ENCODE data around the gene TMEM53.

DNA sequence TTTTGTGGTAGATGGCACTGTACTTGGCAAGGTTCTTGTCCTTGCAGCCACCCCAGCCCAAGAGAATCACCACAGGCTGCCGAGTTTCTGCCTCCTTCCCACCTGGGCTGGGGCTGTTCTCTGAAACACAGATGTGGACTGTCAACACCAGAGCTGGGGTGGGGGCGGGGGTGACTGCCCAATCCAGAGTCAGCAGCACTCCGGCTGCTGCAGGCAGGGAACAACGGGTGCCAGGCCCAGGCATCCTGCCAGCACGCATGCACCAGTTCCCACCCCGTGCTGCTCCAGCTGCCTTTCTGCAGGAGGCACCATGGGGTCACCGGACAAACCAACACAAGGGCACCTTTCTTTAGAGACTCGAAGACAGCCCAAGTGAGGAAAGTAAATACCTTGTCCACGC lies 14.1 kb downstream of the TMEM53 start:
- no peak for TF ChIP-seq POLR2A (IDR thresholded peaks at IDR 0.05)
- TF ChIP-seq CTCF (IDR thresholded peaks at IDR 0.05): no peak

Data from lower leg skin (tissue), 3 donors.